HEK293 (cell line): ENCODE measurements around the gene SMC1B.
"Not testable (repeated sequence)": the region's sequence is repeated elsewhere in the genome, so short reads cannot be mapped to it uniquely, and the experiment has no call there.

ENCODE experiments used
- CTCF ChIA-PET: fragments of 350-600 bp; formaldehyde crosslinking; extraction: SDS; loops from one replicate; lab custom pipeline; 2021; ENCODE audit warnings: antibody characterized with exemption; lab: Yijun Ruan, JAX
- POLR2A ChIA-PET: fragments of 300-600 bp; formaldehyde crosslinking; extraction: SDS; loops from one replicate; lab custom pipeline; 2020; ENCODE audit warnings: antibody characterized with exemption, inconsistent platforms; lab: Yijun Ruan, JAX
- H3K27ac ChIP-seq: fragments of 200-500 bp; sonication (Bioruptor generic); 2 replicates; pipeline ENCODE4 v1.5.1; 2014; ENCODE audit warnings: low read depth, low read length, control low read depth, inconsistent platforms; ENCODE audit errors: extremely low read depth
- H3K36me3 ChIP-seq, 2 experiments: fragments of 200-500 bp in 1 of 2; sonication (Bioruptor generic) in 1 of 2; 1 replicate in 1 of 2; 2 replicates in 1 of 2; pipeline ENCODE4 v1.5.1; 2014 to 2017; ENCODE audit warnings: inconsistent platforms in 2 of 2, low read length in 2 of 2; ENCODE audit not compliant: control insufficient read depth in 2 of 2, insufficient read depth in 1 of 2
- H3K4me1 ChIP-seq: fragments of 200-500 bp; sonication (Bioruptor generic); 2 replicates; pipeline ENCODE4 v1.5.1; 2014; ENCODE audit warnings: mild to moderate bottlenecking, low read length, inconsistent platforms; ENCODE audit not compliant: control insufficient read depth, insufficient read depth
- H3K4me3 ChIP-seq: 2 replicates; pipeline ENCODE4 v1.5.1; 2011; ENCODE audit warnings: low read depth, mild to moderate bottlenecking, control low read depth, low read length, moderate library complexity
- H3K9me3 ChIP-seq: fragments of 200-500 bp; sonication (Bioruptor generic); 2 replicates; pipeline ENCODE4 v1.5.1; 2014; ENCODE audit warnings: low read depth, low read length, inconsistent platforms; ENCODE audit not compliant: control insufficient read depth, insufficient read depth
- SETDB1 ChIP-seq: IDR thresholded peaks from one replicate; pipeline ENCODE4 v1.6.1; 2017; ENCODE audit warnings: mild to moderate bottlenecking, low read length, moderate library complexity, mixed read lengths; ENCODE audit not compliant: insufficient read length
- ZIC2 ChIP-seq: fragments of 450-650 bp; formaldehyde crosslinking; IDR thresholded peaks from 2 replicates; pipeline ENCODE4 v1.5.1; 2016; ENCODE audit warnings: missing biosample characterization, missing genetic modification characterization
- ZNF132 ChIP-seq: fragments of 450-650 bp; formaldehyde crosslinking; IDR thresholded peaks from 2 replicates; pipeline ENCODE4 v1.5.1; 2017; ENCODE audit warnings: missing biosample characterization, missing genetic modification characterization, borderline replicate concordance
- ZNF157 ChIP-seq: fragments of 450-650 bp; formaldehyde crosslinking; IDR thresholded peaks from 2 replicates; pipeline ENCODE4 v1.5.1; 2016; ENCODE audit warnings: missing biosample characterization, missing genetic modification characterization
- ZNF239 ChIP-seq: fragments of 450-650 bp; formaldehyde crosslinking; IDR thresholded peaks from 2 replicates; pipeline ENCODE4 v1.5.1; 2016; ENCODE audit warnings: missing biosample characterization, missing genetic modification characterization
- ZNF324 ChIP-seq: fragments of 450-650 bp; formaldehyde crosslinking; IDR thresholded peaks from 2 replicates; pipeline ENCODE4 v1.5.1; 2016; ENCODE audit warnings: missing biosample characterization, missing genetic modification characterization
- ZNF501 ChIP-seq: fragments of 450-650 bp; formaldehyde crosslinking; IDR thresholded peaks from 2 replicates; pipeline ENCODE4 v1.5.1; 2016; ENCODE audit warnings: missing biosample characterization, missing genetic modification characterization
- ZNF560 ChIP-seq: fragments of 450-650 bp; formaldehyde crosslinking; IDR thresholded peaks from 2 replicates; pipeline ENCODE4 v1.5.1; 2017; ENCODE audit warnings: missing biosample characterization, missing genetic modification characterization, borderline replicate concordance
- ZNF600 ChIP-seq: fragments of 450-650 bp; formaldehyde crosslinking; IDR thresholded peaks from 2 replicates; pipeline ENCODE4 v1.5.1; 2016; ENCODE audit warnings: missing biosample characterization, missing genetic modification characterization
- ZNF621 ChIP-seq: fragments of 450-650 bp; formaldehyde crosslinking; IDR thresholded peaks from 2 replicates; pipeline ENCODE4 v1.5.1; 2017; ENCODE audit warnings: missing biosample characterization, missing genetic modification characterization
- ZNF664 ChIP-seq: fragments of 450-650 bp; formaldehyde crosslinking; IDR thresholded peaks from 2 replicates; pipeline ENCODE4 v1.5.1; 2016; ENCODE audit warnings: missing biosample characterization, missing genetic modification characterization
- ZNF777 ChIP-seq: fragments of 450-650 bp; formaldehyde crosslinking; IDR thresholded peaks from 2 replicates; pipeline ENCODE4 v1.5.1; 2017; ENCODE audit warnings: missing biosample characterization, missing genetic modification characterization, borderline replicate concordance
- ZNF791 ChIP-seq: fragments of 450-650 bp; formaldehyde crosslinking; IDR thresholded peaks from 2 replicates; pipeline ENCODE4 v1.5.1; 2016; ENCODE audit warnings: missing biosample characterization, missing genetic modification characterization
- ZSCAN30 ChIP-seq: fragments of 450-650 bp; IDR thresholded peaks from 2 replicates; pipeline ENCODE4 v1.5.1; 2018; ENCODE audit warnings: missing biosample characterization, mild to moderate bottlenecking, missing genetic modification characterization, moderate library complexity
- ZXDB ChIP-seq: fragments of 450-650 bp; formaldehyde crosslinking; IDR thresholded peaks from 2 replicates; pipeline ENCODE4 v1.5.1; 2016; ENCODE audit warnings: missing biosample characterization, missing genetic modification characterization
- TF ChIP-seq, protein P1 (sequence below): fragments of 450-650 bp; formaldehyde crosslinking; conservative IDR thresholded peaks from 2 replicates; pipeline ENCODE4 v1.5.1; 2016; ENCODE audit warnings: low read depth, missing biosample characterization, missing genetic modification characterization
- TF ChIP-seq, protein P2 (sequence below): fragments of 450-650 bp; formaldehyde crosslinking; IDR thresholded peaks from 2 replicates; pipeline ENCODE4 v1.5.1; 2017; ENCODE audit warnings: missing biosample characterization, missing genetic modification characterization
- TF ChIP-seq, protein P3 (sequence below): fragments of 450-650 bp; formaldehyde crosslinking; IDR thresholded peaks from 2 replicates; pipeline ENCODE4 v1.5.1; 2017; ENCODE audit warnings: missing biosample characterization, missing genetic modification characterization
- TF ChIP-seq, protein P4 (sequence below): IDR thresholded peaks from 2 replicates; pipeline ENCODE4 v1.6.1; 2011; ENCODE audit warnings: mild to moderate bottlenecking, low read depth, low read length, borderline replicate concordance

Gene SMC1B

DNA sequence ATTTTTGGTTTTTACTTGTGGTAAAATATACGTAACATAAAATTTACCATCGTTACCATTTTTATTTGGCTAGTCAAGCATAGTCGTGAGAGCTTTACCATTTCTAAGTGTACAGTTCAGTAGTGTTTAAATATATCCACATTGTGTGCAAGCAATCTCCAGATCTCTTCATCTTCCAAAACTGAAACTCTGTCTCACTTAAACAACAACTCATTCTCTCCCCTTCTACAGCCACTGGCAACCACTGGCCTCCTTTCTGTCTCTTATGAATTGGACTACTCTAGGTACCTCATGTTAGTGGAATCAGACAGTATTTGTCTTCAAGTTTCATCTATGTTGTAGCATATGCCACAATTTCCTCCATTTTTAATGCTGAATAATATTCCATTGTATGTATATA is 37.4 kb downstream of the SMC1B start:
- CTCF ChIA-PET: interaction anchor here (1.4 kb wide), 1 partner anchor 105 kb away, joined by 5 read pairs; no protein-coding TSS in a partner anchor
- TF ChIP-seq ZNF560: no peak
- TF ChIP-seq, protein P1, sequence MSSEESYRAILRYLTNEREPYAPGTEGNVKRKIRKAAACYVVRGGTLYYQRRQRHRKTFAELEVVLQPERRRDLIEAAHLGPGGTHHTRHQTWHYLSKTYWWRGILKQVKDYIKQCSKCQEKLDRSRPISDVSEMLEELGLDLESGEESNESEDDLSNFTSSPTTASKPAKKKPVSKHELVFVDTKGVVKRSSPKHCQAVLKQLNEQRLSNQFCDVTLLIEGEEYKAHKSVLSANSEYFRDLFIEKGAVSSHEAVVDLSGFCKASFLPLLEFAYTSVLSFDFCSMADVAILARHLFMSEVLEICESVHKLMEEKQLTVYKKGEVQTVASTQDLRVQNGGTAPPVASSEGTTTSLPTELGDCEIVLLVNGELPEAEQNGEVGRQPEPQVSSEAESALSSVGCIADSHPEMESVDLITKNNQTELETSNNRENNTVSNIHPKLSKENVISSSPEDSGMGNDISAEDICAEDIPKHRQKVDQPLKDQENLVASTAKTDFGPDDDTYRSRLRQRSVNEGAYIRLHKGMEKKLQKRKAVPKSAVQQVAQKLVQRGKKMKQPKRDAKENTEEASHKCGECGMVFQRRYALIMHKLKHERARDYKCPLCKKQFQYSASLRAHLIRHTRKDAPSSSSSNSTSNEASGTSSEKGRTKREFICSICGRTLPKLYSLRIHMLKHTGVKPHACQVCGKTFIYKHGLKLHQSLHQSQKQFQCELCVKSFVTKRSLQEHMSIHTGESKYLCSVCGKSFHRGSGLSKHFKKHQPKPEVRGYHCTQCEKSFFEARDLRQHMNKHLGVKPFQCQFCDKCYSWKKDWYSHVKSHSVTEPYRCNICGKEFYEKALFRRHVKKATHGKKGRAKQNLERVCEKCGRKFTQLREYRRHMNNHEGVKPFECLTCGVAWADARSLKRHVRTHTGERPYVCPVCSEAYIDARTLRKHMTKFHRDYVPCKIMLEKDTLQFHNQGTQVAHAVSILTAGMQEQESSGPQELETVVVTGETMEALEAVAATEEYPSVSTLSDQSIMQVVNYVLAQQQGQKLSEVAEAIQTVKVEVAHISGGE: no peak
- TF ChIP-seq ZIC2: no peak
- no peak for TF ChIP-seq ZNF791 (tag by site-specific recombination)
- no peak for TF ChIP-seq ZNF501 (tag by site-specific recombination)
- TF ChIP-seq, protein P2, sequence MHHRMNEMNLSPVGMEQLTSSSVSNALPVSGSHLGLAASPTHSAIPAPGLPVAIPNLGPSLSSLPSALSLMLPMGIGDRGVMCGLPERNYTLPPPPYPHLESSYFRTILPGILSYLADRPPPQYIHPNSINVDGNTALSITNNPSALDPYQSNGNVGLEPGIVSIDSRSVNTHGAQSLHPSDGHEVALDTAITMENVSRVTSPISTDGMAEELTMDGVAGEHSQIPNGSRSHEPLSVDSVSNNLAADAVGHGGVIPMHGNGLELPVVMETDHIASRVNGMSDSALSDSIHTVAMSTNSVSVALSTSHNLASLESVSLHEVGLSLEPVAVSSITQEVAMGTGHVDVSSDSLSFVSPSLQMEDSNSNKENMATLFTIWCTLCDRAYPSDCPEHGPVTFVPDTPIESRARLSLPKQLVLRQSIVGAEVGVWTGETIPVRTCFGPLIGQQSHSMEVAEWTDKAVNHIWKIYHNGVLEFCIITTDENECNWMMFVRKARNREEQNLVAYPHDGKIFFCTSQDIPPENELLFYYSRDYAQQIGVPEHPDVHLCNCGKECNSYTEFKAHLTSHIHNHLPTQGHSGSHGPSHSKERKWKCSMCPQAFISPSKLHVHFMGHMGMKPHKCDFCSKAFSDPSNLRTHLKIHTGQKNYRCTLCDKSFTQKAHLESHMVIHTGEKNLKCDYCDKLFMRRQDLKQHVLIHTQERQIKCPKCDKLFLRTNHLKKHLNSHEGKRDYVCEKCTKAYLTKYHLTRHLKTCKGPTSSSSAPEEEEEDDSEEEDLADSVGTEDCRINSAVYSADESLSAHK: no peak
- TF ChIP-seq ZNF777 (tag by site-specific recombination): no peak
- TF ChIP-seq, protein P3, sequence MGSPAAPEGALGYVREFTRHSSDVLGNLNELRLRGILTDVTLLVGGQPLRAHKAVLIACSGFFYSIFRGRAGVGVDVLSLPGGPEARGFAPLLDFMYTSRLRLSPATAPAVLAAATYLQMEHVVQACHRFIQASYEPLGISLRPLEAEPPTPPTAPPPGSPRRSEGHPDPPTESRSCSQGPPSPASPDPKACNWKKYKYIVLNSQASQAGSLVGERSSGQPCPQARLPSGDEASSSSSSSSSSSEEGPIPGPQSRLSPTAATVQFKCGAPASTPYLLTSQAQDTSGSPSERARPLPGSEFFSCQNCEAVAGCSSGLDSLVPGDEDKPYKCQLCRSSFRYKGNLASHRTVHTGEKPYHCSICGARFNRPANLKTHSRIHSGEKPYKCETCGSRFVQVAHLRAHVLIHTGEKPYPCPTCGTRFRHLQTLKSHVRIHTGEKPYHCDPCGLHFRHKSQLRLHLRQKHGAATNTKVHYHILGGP (tag by site-specific recombination): no peak
- no peak for TF ChIP-seq ZNF324
- no peak for TF ChIP-seq ZNF664 (tag by site-specific recombination)
- no peak for TF ChIP-seq ZSCAN30
- no peak overlapping the region for H3K27ac ChIP-seq

DNA sequence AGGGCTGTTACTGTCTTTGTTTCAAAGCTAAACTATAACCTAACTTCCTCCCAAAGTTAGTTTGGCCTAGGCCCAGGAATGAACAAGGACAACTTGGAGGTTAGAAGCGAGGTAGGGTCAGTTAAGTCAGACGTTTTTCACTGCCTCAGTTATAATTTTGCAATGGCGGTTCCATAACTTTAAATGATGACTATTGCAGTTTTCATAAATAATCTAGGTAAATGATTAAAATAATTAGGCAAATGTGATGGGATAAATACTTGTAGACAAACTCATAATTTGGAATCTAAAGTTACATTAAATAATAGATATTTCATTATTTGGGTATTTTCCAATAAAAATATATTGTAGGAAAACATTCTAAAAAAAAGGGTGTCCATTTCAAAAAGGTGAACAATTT is 39.8 kb downstream of the SMC1B start:
- CTCF ChIA-PET: interaction anchor here (0.6 to 0.8 kb wide), 3 partner anchors 9 to 40 kb away, joined by 3 read pairs; partner anchors contain the start of genes RIBC2 and SMC1B
- H3K36me3 ChIP-seq, H3K4me3 ChIP-seq, H3K27ac ChIP-seq, POLR2A ChIA-PET, H3K9me3 ChIP-seq, H3K4me1 ChIP-seq: not testable (repeated sequence)

More for the DNA sequence above, 37.4 kb downstream of the SMC1B start:
- no peaks in the 10 kb centered on the region for H3K9me3 ChIP-seq
- no peaks in the 10 kb centered on the region for H3K36me3 ChIP-seq
- no peak overlapping the region for H3K4me3 ChIP-seq
- POLR2A ChIA-PET: no interaction called here
- H3K4me1 ChIP-seq: no peaks in the 10 kb centered on the region

DNA sequence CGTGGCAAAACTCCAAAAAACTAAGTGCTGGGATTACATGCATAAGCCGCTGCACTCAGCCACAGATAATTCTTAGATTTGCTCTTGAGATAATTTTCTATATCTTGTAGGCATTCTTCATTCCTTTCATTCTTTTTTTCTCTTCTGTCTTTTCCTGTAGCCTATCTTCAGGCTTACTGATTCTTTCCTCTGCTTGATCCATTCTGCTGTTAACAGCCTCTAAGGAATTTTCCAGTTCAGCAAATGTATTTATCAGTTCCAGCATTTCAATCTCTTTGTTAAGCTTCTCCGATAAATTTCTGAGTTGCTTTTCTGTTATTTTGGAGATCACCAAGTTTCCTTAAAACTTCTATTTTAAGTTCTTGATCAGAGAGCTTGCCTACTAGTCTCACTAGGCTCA is 46.7 kb downstream of the SMC1B start:
- TF ChIP-seq ZNF157 (no peak), SETDB1 (peak; percentile 89), ZNF239 (no peak), ZNF621 (tag by site-specific recombination) (no peak), ZNF132 (tag by site-specific recombination) (no peak), ZXDB (tag by site-specific recombination) (no peak), ZNF600 (tag by site-specific recombination) (no peak)
- TF ChIP-seq, protein P4, sequence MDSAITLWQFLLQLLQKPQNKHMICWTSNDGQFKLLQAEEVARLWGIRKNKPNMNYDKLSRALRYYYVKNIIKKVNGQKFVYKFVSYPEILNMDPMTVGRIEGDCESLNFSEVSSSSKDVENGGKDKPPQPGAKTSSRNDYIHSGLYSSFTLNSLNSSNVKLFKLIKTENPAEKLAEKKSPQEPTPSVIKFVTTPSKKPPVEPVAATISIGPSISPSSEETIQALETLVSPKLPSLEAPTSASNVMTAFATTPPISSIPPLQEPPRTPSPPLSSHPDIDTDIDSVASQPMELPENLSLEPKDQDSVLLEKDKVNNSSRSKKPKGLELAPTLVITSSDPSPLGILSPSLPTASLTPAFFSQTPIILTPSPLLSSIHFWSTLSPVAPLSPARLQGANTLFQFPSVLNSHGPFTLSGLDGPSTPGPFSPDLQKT: no peak
- Histone ChIP-seq H3K9me3 (no peaks in the 10 kb centered on the region), H3K36me3 (no peaks in the 10 kb centered on the region), H3K4me1 (no peaks in the 10 kb centered on the region), H3K4me3 (no peak overlapping the region), H3K27ac (no peak overlapping the region)
- ChIA-PET CTCF (no interaction called here), POLR2A (no interaction called here)
